HK-2 (cell line): ENCODE measurements around the gene ARMC3.
"Not testable (repeated sequence)": the region's sequence is repeated elsewhere in the genome, so short reads cannot be mapped to it uniquely, and the experiment has no call there.

Experiments used
- DNase-seq: peaks from one replicate; pipeline ENCODE4 v3.0.0-alpha.2; 2018; ENCODE audit not compliant: unreplicated experiment

The ARMC3 gene

GRCh38 chr10:22927166-22927565 is 687 bp upstream of the ARMC3 start:
- no peak for DNase-seq

DNA sequence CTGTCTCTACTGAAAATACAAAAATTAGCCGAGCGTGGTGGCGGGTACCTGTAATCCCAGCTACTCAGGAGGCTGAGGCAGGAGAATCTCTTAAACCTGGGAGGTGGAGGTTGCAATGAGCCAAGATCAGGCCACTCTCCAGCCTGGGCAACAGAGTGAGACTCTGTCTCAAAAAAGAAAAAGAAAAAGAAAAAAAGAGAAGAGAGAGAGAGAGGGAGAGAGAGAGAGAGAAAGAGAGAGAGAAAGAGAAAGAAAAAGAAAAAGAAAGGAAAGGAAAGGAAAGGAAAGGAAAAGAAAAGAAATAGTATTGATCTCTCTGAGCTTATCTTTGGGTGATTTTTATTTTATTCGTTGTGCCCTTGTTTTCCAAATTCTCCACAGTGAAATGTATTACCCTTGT is 1.2 kb downstream of the ARMC3 start:
- DNase-seq, result not testable (repeated sequence)

DNA sequence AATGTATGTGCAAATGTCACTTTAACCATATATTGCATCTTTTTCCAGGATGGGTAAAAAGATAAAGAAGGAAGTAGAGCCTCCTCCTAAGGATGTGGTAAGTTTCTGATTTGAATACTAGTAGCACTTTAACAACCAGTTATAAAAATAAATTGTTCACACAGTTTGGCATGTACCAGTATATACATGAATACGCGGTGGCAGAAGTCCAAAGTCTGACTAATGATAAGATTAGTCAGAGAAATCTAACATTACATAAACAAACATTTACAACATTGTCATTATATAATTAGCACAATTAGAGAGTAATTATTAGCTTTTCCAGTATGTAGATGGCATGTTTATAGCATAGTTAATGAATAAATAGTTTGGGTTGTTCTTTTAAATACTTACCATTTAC is 4.1 kb downstream of the ARMC3 start:
- DNase-seq, result no peak

- DNase-seq, result no peak
These were observed 4.9 kb downstream of the ARMC3 start for GRCh38 chr10:22932626-22933370.

- DNase-seq, result no peak
These were observed 6.9 kb downstream of the ARMC3 start for GRCh38 chr10:22934726-22935125.

DNA sequence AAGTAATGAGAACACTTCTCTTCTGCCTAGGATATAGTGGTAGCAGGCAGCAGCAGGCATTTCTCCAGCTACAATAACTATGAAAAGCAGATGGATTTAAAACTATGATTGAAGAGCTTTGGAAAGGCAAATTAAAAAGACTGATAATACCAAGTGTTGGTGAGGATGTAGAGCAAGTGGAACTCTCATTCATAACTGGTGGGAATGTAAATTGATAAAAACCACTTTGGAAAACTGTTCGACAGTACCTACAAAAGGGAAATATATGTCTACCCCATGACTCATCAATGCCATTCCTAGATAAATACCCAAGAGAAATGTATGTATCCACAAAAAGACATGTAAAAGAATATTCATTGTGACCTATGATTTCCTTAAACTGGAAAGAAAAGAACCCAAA is 14.6 kb downstream of the ARMC3 start:
- no peak for DNase-seq

GRCh38 chr10:22945934-22946673 is 18.3 kb downstream of the ARMC3 start:
- no peak for DNase-seq

DNA sequence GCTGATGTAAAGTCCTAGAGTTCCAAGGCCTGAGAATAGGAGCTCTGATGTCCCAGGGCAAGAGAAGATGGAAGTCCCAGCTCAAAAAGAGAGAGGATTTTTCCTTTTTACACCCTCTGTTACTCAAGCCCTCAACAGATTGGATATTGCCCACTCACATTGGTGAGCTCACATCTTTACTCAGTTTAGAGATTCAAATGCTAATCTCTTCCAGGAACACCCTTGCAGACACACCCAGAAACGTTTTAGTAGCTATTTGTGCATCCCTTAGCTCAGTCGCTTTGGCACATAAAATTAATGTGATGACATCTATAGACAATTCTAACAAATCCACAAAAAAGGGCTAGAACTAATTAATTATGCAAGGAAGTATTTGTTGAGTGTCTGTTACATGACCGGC is 27.1 kb downstream of the ARMC3 start:
- no peak for DNase-seq

DNA sequence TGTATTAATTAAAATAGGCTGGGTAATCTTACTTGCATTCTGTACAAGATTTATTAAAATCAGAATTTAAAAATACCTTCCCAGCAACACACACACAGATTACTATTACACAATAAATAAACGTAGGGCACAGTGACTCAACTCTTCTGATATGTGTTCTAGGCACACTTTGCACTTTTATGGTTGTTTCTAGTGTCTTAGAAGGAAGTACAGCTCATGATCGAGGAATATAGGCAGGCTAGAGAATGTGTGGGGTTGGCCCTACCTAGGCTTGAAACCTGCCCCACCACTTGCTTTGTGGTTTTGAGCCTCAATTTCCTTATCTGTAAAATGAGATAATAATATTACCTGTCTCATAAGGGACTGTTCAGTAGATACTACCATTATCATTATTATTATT is 30.5 kb downstream of the ARMC3 start:
- no peak for DNase-seq

DNA sequence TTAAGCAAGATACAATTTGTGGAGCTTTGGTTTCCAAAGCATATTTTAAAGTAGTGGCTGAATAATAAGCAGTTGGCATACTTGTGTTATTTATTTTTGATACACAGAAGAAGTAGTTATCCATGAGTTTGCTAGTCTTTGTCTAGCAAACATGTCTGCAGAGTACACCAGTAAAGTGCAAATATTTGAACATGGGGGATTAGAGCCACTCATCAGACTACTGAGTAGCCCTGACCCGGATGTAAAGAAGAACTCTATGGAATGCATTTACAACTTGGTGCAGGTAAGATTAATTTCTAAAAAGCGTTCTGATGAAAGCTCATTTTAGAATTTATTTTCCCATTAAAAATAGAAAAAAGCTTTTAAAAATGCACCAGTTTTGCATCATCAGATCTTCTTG is 31.4 kb downstream of the ARMC3 start:
- DNase-seq, result no peak

DNA sequence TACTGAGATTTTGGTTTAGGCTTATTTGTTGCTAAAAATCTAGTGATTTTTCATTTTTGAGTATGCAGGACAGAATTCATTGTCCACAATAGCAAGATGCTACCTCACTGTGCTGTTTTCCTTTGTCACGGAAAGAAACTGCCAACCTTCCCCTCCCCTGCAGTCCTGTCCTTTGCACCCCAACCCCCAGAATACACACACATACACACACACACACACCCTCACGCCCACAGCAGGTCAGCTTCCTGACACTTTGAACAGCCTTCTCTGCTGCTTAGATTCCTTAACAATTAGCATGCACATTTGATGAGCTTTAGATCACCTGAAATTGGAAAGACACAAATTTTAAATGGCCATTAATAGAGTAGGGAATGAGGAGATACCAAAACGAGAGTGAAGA is 32.1 kb downstream of the ARMC3 start:
- DNase-seq, result no peak

GRCh38 chr10:22962817-22963216 is 35.0 kb downstream of the ARMC3 start:
- DNase-seq, result no peak

- DNase-seq, result no peak
These were observed 41.9 kb downstream of the ARMC3 start for GRCh38 chr10:22969704-22970103.

GRCh38 chr10:22976534-22976933 is 48.7 kb downstream of the ARMC3 start:
- DNase-seq, result no peak

DNA sequence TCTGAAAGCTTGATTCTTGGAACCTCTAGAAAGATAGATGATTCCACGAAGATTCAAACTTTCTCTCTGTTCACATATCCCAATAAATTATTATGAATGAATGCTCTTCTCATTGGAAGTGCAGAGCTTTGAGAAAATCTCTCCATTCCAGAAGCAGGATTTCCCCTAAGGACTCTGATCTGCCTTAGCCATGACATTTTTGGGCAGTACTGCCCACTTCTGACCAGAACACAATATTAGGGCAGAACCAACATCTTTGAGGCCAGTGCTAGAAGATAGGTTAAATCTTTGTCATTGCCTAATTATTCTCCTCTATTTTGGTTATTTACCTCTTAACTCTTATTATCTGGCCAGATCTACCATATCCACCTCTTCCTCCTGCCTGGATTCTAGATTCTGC is 49.9 kb downstream of the ARMC3 start:
- no peak for DNase-seq

GRCh38 chr10:22978287-22978686 is 50.4 kb downstream of the ARMC3 start:
- no peak for DNase-seq

DNA sequence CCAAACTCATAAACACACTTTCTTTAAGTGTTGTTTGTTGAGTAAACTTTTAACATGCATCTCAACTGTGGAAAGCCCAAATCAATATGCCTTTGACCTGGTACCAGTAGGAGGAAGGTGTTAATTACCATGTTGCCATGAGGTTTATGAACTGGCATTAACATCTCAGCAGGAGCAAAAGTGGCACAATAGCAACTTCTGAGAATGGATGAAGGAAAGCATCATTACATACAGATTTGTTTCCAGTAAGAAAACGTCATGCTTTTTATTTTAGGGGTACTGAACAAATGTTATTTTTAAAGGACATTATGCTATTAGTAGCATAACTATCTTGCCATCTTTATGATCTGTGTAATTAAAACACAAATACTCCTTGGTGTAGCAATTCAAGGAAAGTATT is 51.1 kb downstream of the ARMC3 start:
- DNase-seq, result no peak

- DNase-seq, result no peak
These were observed 53.0 kb downstream of the ARMC3 start for GRCh38 chr10:22980822-22981221.

DNA sequence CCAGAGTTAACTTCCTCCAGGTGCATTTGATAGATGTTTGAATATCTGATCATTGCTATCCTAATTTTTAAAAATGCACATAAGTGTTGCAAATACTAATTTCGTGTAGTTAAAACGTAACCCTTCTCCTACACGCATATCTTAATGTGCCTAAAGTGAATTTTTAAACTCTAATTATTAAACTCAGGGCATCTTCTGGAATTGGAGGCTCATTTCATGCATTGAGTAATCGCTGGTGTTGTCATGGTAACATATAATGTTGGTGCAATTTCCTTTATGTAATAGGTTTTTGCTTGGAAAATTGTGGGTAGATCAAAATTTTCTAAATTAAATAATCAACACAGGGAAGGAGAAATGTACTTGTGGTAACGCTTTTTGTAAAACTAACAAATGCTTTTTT is 56.2 kb downstream of the ARMC3 start:
- DNase-seq, result no peak

GRCh38 chr10:22986771-22987542 is 59.1 kb downstream of the ARMC3 start:
- DNase-seq, result no peak

- peak; percentile 13 for DNase-seq
These were observed 60.9 kb downstream of the ARMC3 start for GRCh38 chr10:22988581-22989360.

GRCh38 chr10:22990443-22990842 is 62.6 kb downstream of the ARMC3 start:
- no peak for DNase-seq
